Hematopoietic multipotent progenitor cell treated with erythropoietin and hydrocortisone succinate and interleukin-3 and kit ligand, for 8 days (in vitro differentiated cells): ENCODE data around the gene KIF1A.
"Not testable (repeated sequence)": the region's sequence is repeated elsewhere in the genome, so short reads cannot be mapped to it uniquely, and the experiment has no call there.

Source experiments
- DNase-seq: peaks from one replicate; pipeline ENCODE4 v3.0.0-alpha.2; 2015

Gene KIF1A

DNA sequence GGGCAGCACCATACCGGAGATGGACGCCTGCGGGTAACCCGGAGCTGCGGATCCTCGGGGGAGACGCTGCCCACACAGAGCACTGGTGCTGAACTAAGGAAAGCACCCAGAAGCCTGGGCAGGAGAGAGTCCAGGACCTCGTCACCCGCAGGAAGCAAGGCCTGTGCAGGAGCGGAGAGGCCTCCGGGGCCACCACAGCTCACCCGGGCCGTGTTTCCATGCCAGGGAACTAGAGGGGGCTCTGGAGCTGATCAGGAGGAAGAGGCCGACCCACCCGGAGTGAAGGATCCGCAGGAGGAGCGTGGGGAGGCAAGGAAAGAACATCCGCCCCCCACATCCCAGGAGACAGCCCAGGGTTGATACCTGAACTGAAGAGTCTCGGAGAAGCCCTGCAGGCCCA, 141.1 kb downstream of the KIF1A start:
- DNase-seq = not testable (repeated sequence)

DNA sequence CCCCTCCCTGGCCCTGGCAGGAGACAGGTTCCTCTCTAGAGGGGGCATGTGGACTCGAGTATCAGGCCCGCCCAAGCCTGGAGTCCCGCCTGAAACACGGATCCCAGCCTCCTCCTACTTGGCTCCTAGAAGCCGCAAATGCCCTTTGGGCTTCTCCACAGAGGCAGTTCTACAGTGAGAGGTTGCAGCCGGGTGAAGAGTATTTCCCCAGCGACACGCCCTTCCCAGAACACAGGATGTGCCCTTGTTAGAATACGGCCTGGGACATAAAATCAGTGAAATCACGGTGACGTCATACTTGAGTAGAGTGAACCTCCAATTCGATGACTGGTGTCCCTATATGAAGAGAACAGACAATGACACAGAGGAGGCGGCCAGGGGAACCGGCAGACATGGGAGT, 142.0 kb downstream of the KIF1A start:
- not testable (repeated sequence) for DNase-seq

DNA sequence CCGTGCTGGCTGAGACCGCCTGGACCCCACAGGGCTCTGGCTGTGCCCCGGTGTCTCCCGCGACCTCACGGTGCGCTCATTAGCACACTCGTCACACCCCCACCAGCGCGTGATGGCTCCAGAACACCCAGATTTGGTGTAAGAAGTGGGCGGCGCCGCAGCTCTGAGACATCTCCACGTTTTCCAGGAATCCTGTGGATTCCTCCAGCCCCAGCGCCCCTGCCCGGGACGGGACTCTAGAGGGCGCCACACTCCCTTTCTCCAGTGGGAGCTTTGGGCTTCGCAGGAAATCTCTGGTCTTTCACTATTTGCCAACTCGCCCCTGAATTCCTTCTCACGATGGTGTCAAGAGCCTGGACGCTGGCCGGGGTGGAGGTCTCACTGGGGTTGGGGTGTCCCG, 144.7 kb downstream of the KIF1A start:
- not testable (repeated sequence) for DNase-seq

DNA sequence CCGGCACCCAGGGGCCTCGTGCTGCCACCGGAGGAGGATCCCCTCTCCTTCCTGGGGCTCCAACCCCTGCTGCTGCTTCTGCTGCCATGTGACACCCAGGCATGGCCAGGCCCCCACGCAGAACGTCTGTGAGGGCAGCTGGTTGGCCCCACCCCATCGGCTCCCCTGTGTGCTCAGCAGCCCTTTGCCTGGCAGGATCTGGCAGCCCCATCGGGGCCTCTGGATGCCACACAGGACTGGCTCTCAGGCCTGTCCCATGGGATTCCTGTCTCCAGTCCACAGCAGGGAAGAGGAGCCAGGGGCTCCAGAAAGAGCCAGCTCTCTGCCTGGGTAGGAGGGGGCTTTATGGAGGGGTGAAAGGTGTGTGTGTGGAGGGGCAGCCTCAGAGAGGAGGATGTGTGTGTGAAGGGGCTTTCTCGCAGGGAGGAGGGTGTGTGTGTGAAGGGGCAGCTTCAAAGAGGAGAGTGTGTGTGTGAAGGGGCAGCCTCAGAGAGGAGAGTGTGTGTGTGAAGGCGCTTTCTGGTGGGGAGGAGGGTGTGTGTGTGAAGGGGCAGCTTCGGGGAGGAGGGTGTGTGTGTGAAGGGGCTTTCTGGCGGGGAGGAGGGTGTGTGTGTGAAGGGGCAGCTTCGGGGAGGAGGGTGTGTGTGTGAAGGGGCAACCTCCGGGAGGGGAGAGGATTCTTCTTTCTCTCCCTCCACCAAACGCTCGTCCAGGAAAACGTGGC, 145.4 kb downstream of the KIF1A start:
- not testable (repeated sequence) for DNase-seq

DNA sequence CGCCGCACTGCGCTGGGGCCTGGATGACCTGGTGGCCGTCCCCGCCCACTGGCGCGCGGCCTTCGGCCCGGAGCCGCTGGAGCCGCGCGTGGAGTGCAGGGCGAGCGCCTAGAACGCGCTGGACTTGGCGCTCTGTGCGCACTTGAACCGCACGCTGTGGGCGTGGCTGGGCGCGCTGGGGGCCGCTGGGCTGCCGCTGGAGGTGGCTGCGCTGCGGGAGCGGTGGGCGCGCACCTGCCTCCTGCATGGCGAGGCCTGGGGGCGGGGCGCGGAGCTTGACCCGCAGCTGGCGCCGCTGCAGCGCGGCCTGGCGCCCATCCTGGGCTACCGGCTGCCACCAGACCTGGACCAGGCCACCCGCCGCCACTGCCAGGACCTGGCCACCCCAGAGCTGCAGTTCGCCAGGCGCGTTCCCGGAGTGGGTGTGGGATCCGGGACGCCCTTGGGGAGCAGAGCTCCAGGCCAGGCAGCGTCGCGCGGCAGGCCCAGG, 147.3 kb downstream of the KIF1A start:
- no peak for DNase-seq

DNA sequence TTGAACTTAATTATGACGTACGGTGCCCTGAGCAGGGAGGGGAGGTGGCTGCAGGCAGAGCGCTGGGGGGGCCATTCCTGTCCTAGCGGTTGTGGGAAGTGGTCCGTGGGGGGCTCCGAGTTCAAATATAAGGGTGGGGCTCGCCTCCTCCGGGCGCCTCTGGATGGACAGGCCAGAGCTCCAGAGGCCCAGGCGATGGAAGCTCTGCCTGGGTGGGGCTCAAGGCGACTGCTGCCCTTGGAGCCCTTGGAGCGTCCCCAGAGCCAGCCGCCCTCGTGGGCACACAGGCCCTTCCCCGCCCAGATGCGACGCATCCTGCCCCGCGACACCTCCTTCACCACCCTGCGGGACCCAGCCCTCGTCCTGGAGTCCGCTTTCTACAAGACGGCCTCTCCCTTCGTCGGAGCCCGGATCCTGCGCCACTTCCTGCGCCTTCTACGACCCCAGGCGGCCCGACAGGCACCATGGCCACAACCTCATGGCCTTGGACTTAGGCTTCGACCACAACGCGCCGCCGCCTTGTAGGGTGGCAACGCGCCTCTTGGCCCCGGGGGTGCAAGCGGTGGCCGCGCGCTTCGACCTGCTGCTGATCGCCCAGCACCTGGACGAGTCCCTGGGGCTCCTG, 147.8 kb downstream of the KIF1A start:
- DNase-seq = no peak

DNA sequence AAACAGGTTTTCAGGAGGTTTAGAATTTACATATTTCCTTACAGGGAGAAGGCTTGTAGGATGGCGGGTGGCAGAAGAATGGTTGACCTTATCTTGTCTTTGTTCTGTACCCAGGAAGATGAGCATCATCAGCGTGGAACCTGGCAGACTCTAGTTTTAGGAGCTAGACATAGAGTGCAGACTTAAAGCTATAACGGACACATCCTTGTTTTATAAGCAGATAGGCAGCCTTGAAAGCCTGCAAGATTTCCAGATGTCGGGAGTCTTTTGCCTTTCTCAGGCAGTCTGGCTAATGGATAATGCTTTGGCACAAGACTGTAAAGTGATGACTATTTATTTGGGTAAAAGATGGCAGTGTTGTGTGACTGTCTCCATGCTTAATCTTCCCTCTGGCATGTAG, 149.1 kb downstream of the KIF1A start:
- no peak for DNase-seq

DNA sequence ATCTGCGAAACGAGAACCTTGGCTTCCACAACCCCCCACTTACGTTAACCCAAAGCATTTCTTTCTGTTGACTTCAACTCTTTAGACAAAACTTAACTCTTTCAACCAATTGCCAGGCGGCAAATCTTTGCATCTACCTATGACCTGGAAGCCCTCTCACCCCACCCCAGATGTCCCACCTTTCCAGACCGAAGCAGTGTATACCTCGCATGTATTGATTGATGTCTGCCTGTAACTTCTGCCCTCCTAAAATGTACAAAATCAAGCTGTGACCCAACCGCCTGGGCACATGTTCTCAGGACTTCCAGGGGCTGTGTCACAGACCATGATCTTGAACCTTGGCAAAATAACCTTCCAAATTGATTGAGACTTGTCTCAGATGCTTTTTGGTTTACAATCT, 149.6 kb downstream of the KIF1A start:
- no peak for DNase-seq

DNA sequence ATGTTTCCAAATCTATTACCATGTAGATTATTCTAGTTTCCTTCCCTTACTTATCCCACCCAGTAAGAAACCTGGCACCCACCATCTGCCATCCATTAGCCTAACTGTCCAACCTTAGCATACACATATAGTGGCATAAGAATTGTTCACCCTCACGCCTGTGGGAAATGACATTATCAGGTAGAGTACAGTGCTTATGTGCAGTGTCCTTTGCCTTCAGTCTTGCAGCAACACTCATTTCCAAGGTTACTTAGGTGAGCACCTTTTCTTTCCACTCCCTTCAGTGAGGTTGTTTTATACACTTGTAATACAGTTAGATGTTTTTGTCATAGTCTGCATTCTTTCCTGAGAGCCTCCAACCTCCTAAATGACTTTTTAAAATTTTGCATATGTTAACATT, 155.4 kb downstream of the KIF1A start:
- DNase-seq = no peak
